Measurements from ENCODE around the gene SEMA5A.
"Not testable (repeated sequence)": the region's sequence is repeated elsewhere in the genome, so short reads cannot be mapped to it uniquely, and the experiment has no call there.

The SEMA5A gene

DNA sequence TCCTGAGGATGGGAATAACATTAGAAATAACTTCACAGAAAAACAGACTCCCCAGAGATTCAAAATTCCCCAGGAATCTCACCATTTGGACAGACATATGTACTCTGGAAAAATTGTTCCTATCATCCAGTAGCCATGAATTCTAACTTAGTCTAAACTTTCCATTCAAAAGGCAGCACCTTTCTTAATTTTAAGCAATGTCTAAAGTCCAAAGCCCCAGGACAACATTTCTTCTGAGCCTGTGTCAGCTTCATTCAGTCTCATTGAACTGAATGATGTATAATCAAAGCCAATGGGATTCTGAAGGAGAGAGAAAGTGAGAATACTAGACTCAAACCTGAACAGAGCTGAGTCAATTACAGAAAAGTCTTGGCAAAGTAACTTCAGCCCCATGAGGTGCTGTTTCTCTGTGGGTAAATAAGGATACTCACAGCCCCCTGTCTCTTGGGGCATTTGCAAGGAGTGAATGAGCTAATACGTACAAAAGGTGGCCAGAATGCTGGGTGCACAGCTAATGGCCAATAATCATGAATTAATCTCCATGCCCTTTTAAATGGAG lies 140.6 kb downstream of the SEMA5A start:
- H3K36me3 ChIP-seq (ENCODE audit: control insufficient read depth in 1 of 2, insufficient read depth in 2 of 2, low read length in 2 of 2), result no peaks in the 10 kb centered on the region
- no peaks in the 10 kb centered on the region for H3K4me1 ChIP-seq (ENCODE audit: control insufficient read depth in 1 of 2, insufficient read depth in 2 of 2, low read length in 2 of 2)
- H3K27ac ChIP-seq (ENCODE audit: low read length), result no peak overlapping the region
- no peaks in the 10 kb centered on the region for H3K9me3 ChIP-seq (ENCODE audit: control insufficient read depth in 1 of 2, low read length in 2 of 2)
- no peaks in the 10 kb centered on the region for H3K27me3 ChIP-seq (ENCODE audit: low read depth, low read length)
- no peak overlapping the region for H3K4me3 ChIP-seq (ENCODE audit: low read depth in 1 of 2, low read length in 2 of 2)

DNA sequence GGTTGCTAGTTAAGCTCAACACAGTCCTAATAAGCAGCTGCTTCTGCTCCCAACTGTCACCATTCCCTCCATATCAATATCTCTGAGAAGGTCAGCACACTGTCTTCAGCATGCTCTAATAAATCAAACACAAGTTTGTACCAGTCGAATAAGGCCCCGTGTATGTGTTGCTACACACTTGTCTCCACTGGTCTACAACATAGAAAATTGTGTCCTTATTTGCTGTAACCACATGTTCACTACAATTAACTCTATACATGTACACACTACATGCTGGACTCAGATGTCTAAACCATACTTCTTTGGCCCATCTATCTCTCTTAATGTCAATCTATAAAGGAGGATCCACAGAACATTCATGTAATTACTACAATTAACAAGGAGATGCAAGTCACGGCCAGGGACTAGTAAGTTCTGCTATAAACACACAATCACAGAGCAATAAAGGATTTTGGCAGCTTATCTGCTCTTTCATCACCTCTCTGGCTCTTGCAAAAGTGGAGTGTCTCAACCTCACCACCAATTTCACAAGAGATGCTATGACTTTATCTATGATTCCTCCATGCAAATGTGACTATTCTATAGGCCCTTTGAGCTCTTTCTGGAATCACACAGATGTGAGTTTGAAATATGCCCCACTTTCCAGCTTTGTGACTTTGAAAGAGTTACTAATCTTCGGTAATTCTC lies 143.9 kb downstream of the SEMA5A start:
- no peaks in the 10 kb centered on the region for H3K36me3 ChIP-seq (ENCODE audit: control insufficient read depth in 1 of 2, insufficient read depth in 2 of 2, low read length in 2 of 2)
- H3K9me3 ChIP-seq (ENCODE audit: control insufficient read depth in 1 of 2, low read length in 2 of 2), result no peaks in the 10 kb centered on the region
- no peaks in the 10 kb centered on the region for H3K27me3 ChIP-seq (ENCODE audit: low read depth, low read length)
- no peak overlapping the region for H3K4me3 ChIP-seq (ENCODE audit: low read depth in 1 of 2, low read length in 2 of 2)
- no peak overlapping the region for H3K27ac ChIP-seq (ENCODE audit: low read length)
- H3K4me1 ChIP-seq (ENCODE audit: control insufficient read depth in 1 of 2, insufficient read depth in 2 of 2, low read length in 2 of 2), result no peaks in the 10 kb centered on the region

DNA sequence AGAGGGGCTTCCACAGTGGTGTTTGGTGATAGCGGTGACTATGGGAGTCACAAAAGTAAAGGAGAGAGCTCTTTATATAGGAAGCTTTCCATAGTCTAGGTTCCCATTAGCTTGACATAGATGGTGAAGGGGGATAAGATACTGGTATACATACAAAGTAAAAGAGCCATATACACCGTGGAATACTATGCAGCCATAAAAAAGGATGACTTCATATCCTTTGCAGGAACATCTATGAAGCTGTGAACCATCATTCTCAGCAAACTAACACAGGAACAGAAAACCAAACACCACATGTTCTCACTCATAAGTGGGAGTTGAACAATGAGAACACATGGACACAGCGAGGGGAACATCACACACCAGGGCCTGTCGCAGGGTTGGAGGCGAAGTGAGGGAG lies 146.1 kb downstream of the SEMA5A start:
- not testable (repeated sequence) for H3K4me1 ChIP-seq (ENCODE audit: control insufficient read depth in 1 of 2, insufficient read depth in 2 of 2, low read length in 2 of 2); H3K27ac ChIP-seq (ENCODE audit: low read length); H3K27me3 ChIP-seq (ENCODE audit: low read depth, low read length); H3K9me3 ChIP-seq (ENCODE audit: control insufficient read depth in 1 of 2, low read length in 2 of 2); H3K36me3 ChIP-seq (ENCODE audit: control insufficient read depth in 1 of 2, insufficient read depth in 2 of 2, low read length in 2 of 2); H3K4me3 ChIP-seq (ENCODE audit: low read depth in 1 of 2, low read length in 2 of 2)

DNA sequence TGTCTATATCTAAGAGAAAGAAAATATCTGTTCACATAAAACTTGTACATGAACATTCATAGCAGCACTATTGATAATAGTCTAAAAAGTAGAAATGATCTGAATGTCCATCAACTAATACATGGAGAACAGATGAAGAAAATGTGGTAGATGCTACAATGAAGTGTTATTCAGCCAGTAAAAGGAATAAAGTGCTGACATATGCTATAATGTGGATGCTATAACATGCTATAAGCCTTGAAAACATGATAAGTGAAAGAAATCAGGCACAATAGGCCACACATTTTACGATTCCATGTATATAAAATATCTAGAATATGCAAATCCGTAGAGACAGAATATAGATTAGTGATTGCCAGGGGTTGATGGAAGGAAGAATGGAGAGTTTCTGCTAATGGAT lies 146.8 kb downstream of the SEMA5A start:
- Histone ChIP-seq H3K9me3 (ENCODE audit: control insufficient read depth in 1 of 2, low read length in 2 of 2) (no peaks in the 10 kb centered on the region), H3K27me3 (ENCODE audit: low read depth, low read length) (no peaks in the 10 kb centered on the region), H3K27ac (ENCODE audit: low read length) (no peak overlapping the region), H3K4me3 (ENCODE audit: low read depth in 1 of 2, low read length in 2 of 2) (no peak overlapping the region), H3K36me3 (ENCODE audit: control insufficient read depth in 1 of 2, insufficient read depth in 2 of 2, low read length in 2 of 2) (no peaks in the 10 kb centered on the region), H3K4me1 (ENCODE audit: control insufficient read depth in 1 of 2, insufficient read depth in 2 of 2, low read length in 2 of 2) (no peaks in the 10 kb centered on the region)

DNA sequence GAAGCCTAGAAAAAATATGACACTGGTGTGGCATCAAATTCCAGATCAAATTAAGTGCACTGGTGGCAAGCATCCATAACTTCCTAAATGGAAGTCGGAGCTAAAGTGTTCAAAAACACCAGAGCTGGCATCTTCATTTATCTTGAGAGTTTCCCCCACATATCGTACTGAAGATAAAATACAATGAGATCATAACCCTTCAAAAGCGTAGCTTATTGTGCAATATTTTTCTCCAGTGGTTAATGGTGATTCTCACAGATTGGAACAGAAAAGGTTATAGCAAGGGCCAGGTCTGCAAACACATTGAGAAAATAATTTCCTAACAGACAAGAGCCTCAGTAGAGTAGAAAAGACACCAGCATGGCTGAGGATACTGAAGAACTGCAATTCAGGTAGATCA lies 147.6 kb downstream of the SEMA5A start:
- no peak overlapping the region for H3K4me3 ChIP-seq (ENCODE audit: low read depth in 1 of 2, low read length in 2 of 2)
- H3K9me3 ChIP-seq (ENCODE audit: control insufficient read depth in 1 of 2, low read length in 2 of 2), result no peaks in the 10 kb centered on the region
- no peaks in the 10 kb centered on the region for H3K4me1 ChIP-seq (ENCODE audit: control insufficient read depth in 1 of 2, insufficient read depth in 2 of 2, low read length in 2 of 2)
- no peak overlapping the region for H3K27ac ChIP-seq (ENCODE audit: low read length)
- no peaks in the 10 kb centered on the region for H3K27me3 ChIP-seq (ENCODE audit: low read depth, low read length)
- H3K36me3 ChIP-seq (ENCODE audit: control insufficient read depth in 1 of 2, insufficient read depth in 2 of 2, low read length in 2 of 2), result no peaks in the 10 kb centered on the region

DNA sequence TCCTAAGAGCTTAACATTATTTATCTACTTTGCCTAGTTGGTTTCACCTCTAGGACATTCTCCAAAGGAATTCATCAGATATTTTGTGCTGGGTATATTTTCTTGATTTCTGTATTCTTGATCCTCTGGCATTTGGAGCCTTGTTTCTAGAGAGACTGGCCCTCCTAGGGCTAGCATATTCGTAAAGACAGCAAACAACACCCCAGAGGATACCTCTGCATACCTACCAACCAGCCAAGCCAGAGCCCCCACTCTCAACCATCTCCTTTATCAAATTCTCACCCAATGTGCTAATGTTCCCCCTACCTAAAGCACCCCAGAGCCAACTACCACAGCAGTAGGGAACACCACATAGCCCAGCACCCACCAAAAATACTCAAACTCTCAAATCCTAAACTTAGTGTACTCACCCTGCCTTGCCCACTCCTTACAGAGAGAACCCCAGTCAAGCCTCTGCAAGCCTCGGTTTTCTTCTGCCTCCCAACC lies 149.5 kb downstream of the SEMA5A start:
- Histone ChIP-seq H3K4me3 (ENCODE audit: low read depth in 1 of 2, low read length in 2 of 2) (no peak overlapping the region), H3K27me3 (ENCODE audit: low read depth, low read length) (no peaks in the 10 kb centered on the region)

DNA sequence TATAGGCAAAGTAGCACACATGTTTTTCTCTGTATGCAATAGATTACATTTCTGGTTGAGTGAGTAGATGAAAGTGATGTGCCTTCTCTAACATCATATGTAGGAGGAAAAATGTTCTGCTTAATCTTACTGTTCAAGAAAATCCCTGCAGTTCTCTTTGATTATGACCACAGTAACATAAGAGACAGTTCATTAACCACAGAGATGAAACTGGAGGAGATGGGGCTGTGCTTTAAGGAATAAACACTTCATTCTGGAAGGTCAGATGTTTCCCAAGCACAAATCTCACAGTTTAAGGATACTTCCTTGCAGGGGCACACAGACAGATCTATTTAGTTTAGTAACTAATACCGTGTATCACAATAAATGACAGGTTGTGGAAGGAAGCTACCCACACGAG lies 150.2 kb downstream of the SEMA5A start:
- Histone ChIP-seq H3K4me1 (ENCODE audit: control insufficient read depth in 1 of 2, insufficient read depth in 2 of 2, low read length in 2 of 2) (no peaks in the 10 kb centered on the region), H3K9me3 (ENCODE audit: control insufficient read depth in 1 of 2, low read length in 2 of 2) (no peaks in the 10 kb centered on the region), H3K27ac (ENCODE audit: low read length) (no peak overlapping the region), H3K36me3 (ENCODE audit: control insufficient read depth in 1 of 2, insufficient read depth in 2 of 2, low read length in 2 of 2) (no peaks in the 10 kb centered on the region), H3K27me3 (ENCODE audit: low read depth, low read length) (no peaks in the 10 kb centered on the region), H3K4me3 (ENCODE audit: low read depth in 1 of 2, low read length in 2 of 2) (no peak overlapping the region)

More for the DNA sequence above, 149.5 kb downstream of the SEMA5A start:
- no peaks in the 10 kb centered on the region for H3K36me3 ChIP-seq (ENCODE audit: control insufficient read depth in 1 of 2, insufficient read depth in 2 of 2, low read length in 2 of 2)
- H3K4me1 ChIP-seq (ENCODE audit: control insufficient read depth in 1 of 2, insufficient read depth in 2 of 2, low read length in 2 of 2), result no peaks in the 10 kb centered on the region
- H3K9me3 ChIP-seq (ENCODE audit: control insufficient read depth in 1 of 2, low read length in 2 of 2), result no peaks in the 10 kb centered on the region
- H3K27ac ChIP-seq (ENCODE audit: low read length), result no peak overlapping the region

DNA sequence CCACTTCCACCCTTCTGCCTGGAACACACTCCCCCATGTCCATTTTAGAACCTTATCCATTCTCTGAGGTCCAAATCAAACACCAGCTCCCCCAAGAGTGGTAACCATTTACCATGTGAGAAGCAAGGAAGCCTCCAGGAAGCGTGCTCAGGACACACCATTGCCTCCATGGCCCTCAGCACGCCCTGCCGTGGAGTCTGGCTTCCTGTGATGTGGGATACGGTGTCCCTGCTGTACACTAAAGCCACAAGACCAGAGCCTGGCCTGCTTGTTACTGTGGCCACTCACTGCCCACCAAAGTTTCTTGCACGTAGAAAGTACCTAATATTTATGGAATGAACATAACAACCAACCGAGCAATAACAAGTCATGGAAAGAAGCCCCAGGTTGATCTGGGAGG lies 151.7 kb downstream of the SEMA5A start:
- Histone ChIP-seq H3K27ac (ENCODE audit: low read length) (no peak overlapping the region), H3K36me3 (ENCODE audit: control insufficient read depth in 1 of 2, insufficient read depth in 2 of 2, low read length in 2 of 2) (no peaks in the 10 kb centered on the region), H3K27me3 (ENCODE audit: low read depth, low read length) (no peaks in the 10 kb centered on the region), H3K4me3 (ENCODE audit: low read depth in 1 of 2, low read length in 2 of 2) (no peak overlapping the region), H3K4me1 (ENCODE audit: control insufficient read depth in 1 of 2, insufficient read depth in 2 of 2, low read length in 2 of 2) (no peaks in the 10 kb centered on the region), H3K9me3 (ENCODE audit: control insufficient read depth in 1 of 2, low read length in 2 of 2) (no peaks in the 10 kb centered on the region)

DNA sequence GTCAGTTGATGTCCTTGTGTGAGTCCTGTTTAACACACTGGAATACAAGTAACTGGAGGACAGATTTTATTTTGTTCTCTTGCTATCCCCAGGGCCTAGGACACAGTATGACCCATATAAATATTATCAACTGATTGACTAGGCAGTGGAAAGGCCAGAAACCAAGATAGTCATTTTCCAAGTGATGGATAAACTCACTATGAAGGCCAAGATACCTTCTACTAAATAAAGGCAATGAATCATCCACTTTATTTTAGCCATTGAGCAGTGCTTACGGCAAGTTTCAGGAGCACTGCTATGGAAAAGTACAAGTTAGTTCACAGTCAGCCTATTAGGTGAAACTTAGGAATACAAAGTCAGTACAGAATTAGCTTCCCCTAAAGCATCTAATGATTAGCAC lies 153.2 kb downstream of the SEMA5A start:
- H3K9me3 ChIP-seq (ENCODE audit: control insufficient read depth in 1 of 2, low read length in 2 of 2), result no peaks in the 10 kb centered on the region
- no peak overlapping the region for H3K4me3 ChIP-seq (ENCODE audit: low read depth in 1 of 2, low read length in 2 of 2)
- H3K4me1 ChIP-seq (ENCODE audit: control insufficient read depth in 1 of 2, insufficient read depth in 2 of 2, low read length in 2 of 2), result no peaks in the 10 kb centered on the region
- no peak overlapping the region for H3K27ac ChIP-seq (ENCODE audit: low read length)
- no peaks in the 10 kb centered on the region for H3K36me3 ChIP-seq (ENCODE audit: control insufficient read depth in 1 of 2, insufficient read depth in 2 of 2, low read length in 2 of 2)
- no peaks in the 10 kb centered on the region for H3K27me3 ChIP-seq (ENCODE audit: low read depth, low read length)

DNA sequence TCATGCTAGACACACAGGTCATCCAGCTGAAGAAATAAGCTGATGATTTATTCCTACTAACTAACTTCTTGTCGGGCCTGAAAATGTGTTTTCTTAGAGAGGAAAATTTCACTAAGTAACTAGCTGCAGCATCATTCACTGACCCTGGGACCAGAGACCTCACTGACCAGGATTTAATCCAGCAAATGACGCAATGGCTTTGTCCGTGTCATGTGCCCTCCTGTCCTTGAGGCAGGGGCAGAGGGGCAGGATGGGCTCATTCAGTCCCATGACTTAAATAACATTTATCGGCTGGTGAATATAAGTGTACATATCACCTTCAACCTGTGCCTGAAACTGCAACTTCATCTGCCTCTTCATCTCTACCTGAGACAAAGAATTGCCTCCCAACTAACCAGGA lies 154.8 kb downstream of the SEMA5A start:
- Histone ChIP-seq H3K27me3 (ENCODE audit: low read depth, low read length) (no peaks in the 10 kb centered on the region), H3K4me1 (ENCODE audit: control insufficient read depth in 1 of 2, insufficient read depth in 2 of 2, low read length in 2 of 2) (no peaks in the 10 kb centered on the region), H3K27ac (ENCODE audit: low read length) (no peak overlapping the region), H3K9me3 (ENCODE audit: control insufficient read depth in 1 of 2, low read length in 2 of 2) (no peaks in the 10 kb centered on the region), H3K4me3 (ENCODE audit: low read depth in 1 of 2, low read length in 2 of 2) (no peak overlapping the region), H3K36me3 (ENCODE audit: control insufficient read depth in 1 of 2, insufficient read depth in 2 of 2, low read length in 2 of 2) (no peaks in the 10 kb centered on the region)

DNA sequence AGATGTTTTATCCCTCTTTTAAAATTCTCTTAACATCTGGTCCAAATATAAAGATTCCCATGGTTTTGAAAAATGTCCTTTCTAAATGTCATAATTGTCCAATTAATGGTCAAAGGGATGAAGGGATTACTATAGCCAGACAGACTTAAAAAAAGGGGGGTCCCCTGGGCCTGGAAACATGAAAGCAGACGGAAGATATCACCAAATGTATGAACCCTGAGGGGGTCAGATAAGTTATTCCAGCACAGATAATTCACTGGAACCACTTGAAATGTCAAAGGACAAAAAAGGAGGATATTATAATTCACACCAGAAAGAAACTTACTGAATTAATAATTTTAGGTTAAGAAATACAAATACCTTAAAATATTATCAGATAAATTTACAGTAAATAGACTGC lies 155.8 kb downstream of the SEMA5A start:
- no peaks in the 10 kb centered on the region for H3K27me3 ChIP-seq (ENCODE audit: low read depth, low read length)
- no peaks in the 10 kb centered on the region for H3K36me3 ChIP-seq (ENCODE audit: control insufficient read depth in 1 of 2, insufficient read depth in 2 of 2, low read length in 2 of 2)
- H3K9me3 ChIP-seq (ENCODE audit: control insufficient read depth in 1 of 2, low read length in 2 of 2), result no peaks in the 10 kb centered on the region
- no peak overlapping the region for H3K27ac ChIP-seq (ENCODE audit: low read length)
- no peaks in the 10 kb centered on the region for H3K4me1 ChIP-seq (ENCODE audit: control insufficient read depth in 1 of 2, insufficient read depth in 2 of 2, low read length in 2 of 2)
- no peak overlapping the region for H3K4me3 ChIP-seq (ENCODE audit: low read depth in 1 of 2, low read length in 2 of 2)
